ENCODE measurements around the gene MALAT1. TPM values are rescaled to one million over a fixed set of nuclear protein-coding genes. Genes with fewer than 3 reads are reported as not detected.
A peak's percentile ranks its signal among the peaks of the same experiment; 100 is the strongest.

MALAT1 gene
- total and polyA plus RNA-seq, 2 of the 13 experiments (the other 11 are each of a cell fraction or from before 2014, with no cell fraction given), result 143 to 1,237 TPM

DNA sequence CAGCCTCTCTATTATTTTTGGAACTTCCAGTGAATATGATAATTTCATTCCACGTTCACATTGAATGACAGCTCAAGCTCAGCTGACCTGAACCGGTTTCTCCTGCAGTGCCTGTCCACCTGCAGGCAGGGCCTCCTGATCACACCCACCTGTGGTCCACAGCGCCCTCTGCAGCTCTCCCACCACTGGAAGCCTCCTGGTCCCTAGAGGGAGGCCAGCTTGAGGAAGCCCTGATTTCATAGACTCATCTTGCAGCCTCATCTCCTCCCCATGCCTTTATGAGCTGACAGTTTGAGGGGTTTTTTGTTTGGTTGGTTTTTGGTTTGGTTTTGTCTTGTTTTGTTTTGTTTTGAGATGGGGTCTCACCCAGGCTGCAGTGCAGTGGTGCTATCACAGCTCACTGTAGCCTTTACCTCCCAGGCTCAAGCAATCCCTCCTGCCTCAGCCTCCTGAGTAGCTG lies 29.9 kb upstream of the MALAT1 start (continued):
- TF ChIP-seq, protein P1, sequence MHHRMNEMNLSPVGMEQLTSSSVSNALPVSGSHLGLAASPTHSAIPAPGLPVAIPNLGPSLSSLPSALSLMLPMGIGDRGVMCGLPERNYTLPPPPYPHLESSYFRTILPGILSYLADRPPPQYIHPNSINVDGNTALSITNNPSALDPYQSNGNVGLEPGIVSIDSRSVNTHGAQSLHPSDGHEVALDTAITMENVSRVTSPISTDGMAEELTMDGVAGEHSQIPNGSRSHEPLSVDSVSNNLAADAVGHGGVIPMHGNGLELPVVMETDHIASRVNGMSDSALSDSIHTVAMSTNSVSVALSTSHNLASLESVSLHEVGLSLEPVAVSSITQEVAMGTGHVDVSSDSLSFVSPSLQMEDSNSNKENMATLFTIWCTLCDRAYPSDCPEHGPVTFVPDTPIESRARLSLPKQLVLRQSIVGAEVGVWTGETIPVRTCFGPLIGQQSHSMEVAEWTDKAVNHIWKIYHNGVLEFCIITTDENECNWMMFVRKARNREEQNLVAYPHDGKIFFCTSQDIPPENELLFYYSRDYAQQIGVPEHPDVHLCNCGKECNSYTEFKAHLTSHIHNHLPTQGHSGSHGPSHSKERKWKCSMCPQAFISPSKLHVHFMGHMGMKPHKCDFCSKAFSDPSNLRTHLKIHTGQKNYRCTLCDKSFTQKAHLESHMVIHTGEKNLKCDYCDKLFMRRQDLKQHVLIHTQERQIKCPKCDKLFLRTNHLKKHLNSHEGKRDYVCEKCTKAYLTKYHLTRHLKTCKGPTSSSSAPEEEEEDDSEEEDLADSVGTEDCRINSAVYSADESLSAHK (CRISPR knock-in tag; IDR thresholded peaks at IDR 0.05; ENCODE audit: borderline replicate concordance), result no peak
- TF ChIP-seq, protein P2, sequence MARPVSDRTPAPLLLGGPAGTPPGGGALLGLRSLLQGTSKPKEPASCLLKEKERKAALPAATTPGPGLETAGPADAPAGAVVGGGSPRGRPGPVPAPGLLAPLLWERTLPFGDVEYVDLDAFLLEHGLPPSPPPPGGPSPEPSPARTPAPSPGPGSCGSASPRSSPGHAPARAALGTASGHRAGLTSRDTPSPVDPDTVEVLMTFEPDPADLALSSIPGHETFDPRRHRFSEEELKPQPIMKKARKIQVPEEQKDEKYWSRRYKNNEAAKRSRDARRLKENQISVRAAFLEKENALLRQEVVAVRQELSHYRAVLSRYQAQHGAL (CRISPR knock-in tag; IDR thresholded peaks at IDR 0.05; ENCODE audit: not compliant biosample characterization), result no peak
- TF ChIP-seq SMYD3 (CRISPR knock-in tag; IDR thresholded peaks at IDR 0.05) (no peak), SP2 (CRISPR knock-in tag; IDR thresholded peaks at IDR 0.05) (no peak), DPF2 (CRISPR knock-in tag; IDR thresholded peaks at IDR 0.05; ENCODE audit: borderline replicate concordance, low read depth) (no peak), ZNF614 (CRISPR knock-in tag; IDR thresholded peaks at IDR 0.05; ENCODE audit: borderline replicate concordance) (0 out of 2 replicates have a peak, but pooled peaks have one; percentile 31), MIXL1 (CRISPR knock-in tag; IDR thresholded peaks at IDR 0.05) (peak; percentile 61; the same call in 1 of the 2 replicates), ZNF713 (CRISPR knock-in tag; IDR thresholded peaks at IDR 0.05) (no peak), SNAPC2 (CRISPR knock-in tag; IDR thresholded peaks at IDR 0.05) (no peak), ZNF768 (CRISPR knock-in tag; IDR thresholded peaks at IDR 0.05) (no peak), HDAC1 (CRISPR knock-in tag; IDR thresholded peaks at IDR 0.05) (no peak), ZBTB38 (CRISPR knock-in tag; IDR thresholded peaks at IDR 0.05) (no peak), DMAP1 (CRISPR knock-in tag; IDR thresholded peaks at IDR 0.05) (no peak)
- TF ChIP-seq, protein P3, sequence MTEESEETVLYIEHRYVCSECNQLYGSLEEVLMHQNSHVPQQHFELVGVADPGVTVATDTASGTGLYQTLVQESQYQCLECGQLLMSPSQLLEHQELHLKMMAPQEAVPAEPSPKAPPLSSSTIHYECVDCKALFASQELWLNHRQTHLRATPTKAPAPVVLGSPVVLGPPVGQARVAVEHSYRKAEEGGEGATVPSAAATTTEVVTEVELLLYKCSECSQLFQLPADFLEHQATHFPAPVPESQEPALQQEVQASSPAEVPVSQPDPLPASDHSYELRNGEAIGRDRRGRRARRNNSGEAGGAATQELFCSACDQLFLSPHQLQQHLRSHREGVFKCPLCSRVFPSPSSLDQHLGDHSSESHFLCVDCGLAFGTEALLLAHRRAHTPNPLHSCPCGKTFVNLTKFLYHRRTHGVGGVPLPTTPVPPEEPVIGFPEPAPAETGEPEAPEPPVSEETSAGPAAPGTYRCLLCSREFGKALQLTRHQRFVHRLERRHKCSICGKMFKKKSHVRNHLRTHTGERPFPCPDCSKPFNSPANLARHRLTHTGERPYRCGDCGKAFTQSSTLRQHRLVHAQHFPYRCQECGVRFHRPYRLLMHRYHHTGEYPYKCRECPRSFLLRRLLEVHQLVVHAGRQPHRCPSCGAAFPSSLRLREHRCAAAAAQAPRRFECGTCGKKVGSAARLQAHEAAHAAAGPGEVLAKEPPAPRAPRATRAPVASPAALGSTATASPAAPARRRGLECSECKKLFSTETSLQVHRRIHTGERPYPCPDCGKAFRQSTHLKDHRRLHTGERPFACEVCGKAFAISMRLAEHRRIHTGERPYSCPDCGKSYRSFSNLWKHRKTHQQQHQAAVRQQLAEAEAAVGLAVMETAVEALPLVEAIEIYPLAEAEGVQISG (CRISPR knock-in tag; IDR thresholded peaks at IDR 0.05), result peak; percentile 15; the same call in 1 of the 2 replicates
- TF ChIP-seq, protein P4, sequence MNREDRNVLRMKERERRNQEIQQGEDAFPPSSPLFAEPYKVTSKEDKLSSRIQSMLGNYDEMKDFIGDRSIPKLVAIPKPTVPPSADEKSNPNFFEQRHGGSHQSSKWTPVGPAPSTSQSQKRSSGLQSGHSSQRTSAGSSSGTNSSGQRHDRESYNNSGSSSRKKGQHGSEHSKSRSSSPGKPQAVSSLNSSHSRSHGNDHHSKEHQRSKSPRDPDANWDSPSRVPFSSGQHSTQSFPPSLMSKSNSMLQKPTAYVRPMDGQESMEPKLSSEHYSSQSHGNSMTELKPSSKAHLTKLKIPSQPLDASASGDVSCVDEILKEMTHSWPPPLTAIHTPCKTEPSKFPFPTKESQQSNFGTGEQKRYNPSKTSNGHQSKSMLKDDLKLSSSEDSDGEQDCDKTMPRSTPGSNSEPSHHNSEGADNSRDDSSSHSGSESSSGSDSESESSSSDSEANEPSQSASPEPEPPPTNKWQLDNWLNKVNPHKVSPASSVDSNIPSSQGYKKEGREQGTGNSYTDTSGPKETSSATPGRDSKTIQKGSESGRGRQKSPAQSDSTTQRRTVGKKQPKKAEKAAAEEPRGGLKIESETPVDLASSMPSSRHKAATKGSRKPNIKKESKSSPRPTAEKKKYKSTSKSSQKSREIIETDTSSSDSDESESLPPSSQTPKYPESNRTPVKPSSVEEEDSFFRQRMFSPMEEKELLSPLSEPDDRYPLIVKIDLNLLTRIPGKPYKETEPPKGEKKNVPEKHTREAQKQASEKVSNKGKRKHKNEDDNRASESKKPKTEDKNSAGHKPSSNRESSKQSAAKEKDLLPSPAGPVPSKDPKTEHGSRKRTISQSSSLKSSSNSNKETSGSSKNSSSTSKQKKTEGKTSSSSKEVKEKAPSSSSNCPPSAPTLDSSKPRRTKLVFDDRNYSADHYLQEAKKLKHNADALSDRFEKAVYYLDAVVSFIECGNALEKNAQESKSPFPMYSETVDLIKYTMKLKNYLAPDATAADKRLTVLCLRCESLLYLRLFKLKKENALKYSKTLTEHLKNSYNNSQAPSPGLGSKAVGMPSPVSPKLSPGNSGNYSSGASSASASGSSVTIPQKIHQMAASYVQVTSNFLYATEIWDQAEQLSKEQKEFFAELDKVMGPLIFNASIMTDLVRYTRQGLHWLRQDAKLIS (CRISPR knock-in tag; IDR thresholded peaks at IDR 0.05), result no peak
- TF ChIP-seq, protein P5, sequence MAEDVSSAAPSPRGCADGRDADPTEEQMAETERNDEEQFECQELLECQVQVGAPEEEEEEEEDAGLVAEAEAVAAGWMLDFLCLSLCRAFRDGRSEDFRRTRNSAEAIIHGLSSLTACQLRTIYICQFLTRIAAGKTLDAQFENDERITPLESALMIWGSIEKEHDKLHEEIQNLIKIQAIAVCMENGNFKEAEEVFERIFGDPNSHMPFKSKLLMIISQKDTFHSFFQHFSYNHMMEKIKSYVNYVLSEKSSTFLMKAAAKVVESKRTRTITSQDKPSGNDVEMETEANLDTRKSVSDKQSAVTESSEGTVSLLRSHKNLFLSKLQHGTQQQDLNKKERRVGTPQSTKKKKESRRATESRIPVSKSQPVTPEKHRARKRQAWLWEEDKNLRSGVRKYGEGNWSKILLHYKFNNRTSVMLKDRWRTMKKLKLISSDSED (CRISPR knock-in tag; IDR thresholded peaks at IDR 0.05), result no peak
- TF ChIP-seq, protein P6, sequence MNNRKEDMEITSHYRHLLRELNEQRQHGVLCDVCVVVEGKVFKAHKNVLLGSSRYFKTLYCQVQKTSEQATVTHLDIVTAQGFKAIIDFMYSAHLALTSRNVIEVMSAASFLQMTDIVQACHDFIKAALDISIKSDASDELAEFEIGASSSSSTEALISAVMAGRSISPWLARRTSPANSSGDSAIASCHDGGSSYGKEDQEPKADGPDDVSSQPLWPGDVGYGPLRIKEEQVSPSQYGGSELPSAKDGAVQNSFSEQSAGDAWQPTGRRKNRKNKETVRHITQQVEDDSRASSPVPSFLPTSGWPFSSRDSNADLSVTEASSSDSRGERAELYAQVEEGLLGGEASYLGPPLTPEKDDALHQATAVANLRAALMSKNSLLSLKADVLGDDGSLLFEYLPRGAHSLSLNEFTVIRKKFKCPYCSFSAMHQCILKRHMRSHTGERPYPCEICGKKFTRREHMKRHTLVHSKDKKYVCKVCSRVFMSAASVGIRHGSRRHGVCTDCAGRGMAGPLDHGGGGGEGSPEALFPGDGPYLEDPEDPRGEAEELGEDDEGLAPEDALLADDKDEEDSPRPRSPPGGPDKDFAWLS (CRISPR knock-in tag; IDR thresholded peaks at IDR 0.05; ENCODE audit: borderline replicate concordance), result no peak

Data from HepG2 (cell line).